Measurements from ENCODE around the gene TGFB1.
A peak's percentile ranks its signal among the peaks of the same experiment; 100 is the strongest.

Gene TGFB1

DNA sequence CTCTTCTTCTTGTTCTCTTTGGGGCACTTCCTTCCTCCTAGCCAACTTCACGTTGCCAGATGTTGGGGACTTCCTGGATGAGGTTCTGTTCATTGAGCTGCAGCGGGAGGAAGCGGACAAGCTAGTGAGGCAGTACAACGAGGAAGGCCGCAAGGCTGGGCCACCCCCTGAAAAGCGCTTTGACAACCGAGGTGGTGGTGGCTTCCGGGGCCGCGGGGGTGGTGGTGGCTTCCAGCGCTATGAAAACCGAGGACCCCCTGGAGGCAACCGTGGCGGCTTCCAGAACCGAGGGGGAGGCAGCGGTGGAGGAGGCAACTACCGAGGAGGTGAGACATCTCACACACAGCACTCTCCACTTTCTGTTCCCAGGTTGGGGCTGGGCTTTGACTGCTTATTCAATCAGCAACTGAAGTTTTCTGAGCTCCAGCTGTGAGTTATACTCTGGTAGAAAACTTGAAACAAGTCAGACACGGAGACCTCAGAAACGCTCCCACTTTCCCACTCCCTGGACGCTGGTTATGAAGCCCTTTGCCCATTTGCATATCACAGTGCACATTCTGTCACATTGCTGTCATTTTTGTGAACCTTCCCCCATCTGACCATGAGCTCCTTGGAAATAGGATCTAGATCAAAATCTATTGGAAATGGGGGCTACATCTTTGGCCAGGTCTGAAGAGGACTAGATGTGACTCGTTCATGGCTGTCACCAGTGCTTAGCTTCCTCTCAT is 50.9 kb downstream of the TGFB1 start:
- DNase-seq (ENCODE audit: low read depth in 2 of 2) = no peak
- TF ChIP-seq CTCF (IDR thresholded peaks at IDR 0.05; ENCODE audit: low read depth, low read length) = no peak
- no peak overlapping the region for H3K4me3 ChIP-seq (replicated peaks in 1 of 2; ENCODE audit: low read depth in 2 of 2, low read length in 2 of 2)

DNA sequence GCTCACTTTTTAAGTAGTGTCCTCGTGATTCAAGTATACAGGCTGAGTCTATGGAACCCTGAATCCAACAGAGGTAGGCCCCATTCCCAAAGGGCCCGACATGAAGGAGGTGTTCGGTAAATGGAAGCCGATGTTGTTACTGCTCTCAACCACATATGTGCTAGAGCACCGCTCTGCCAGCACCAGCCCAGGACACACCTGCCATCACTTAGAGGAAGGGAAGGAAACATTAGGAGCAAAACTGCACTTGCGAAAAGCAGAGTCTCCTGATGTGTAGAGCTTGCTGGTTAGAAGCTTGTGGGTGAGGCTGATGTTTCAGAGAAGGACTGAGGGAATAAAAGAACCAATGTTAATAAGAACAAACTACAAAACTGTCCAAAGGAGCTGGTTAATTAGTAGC is 53.2 kb downstream of the TGFB1 start:
- DNase-seq (ENCODE audit: low read depth in 2 of 2) = no peak
- no peak overlapping the region for H3K4me3 ChIP-seq (replicated peaks in 1 of 2; ENCODE audit: low read depth in 2 of 2, low read length in 2 of 2)
- TF ChIP-seq CTCF (IDR thresholded peaks at IDR 0.05; ENCODE audit: low read depth, low read length) = no peak

DNA sequence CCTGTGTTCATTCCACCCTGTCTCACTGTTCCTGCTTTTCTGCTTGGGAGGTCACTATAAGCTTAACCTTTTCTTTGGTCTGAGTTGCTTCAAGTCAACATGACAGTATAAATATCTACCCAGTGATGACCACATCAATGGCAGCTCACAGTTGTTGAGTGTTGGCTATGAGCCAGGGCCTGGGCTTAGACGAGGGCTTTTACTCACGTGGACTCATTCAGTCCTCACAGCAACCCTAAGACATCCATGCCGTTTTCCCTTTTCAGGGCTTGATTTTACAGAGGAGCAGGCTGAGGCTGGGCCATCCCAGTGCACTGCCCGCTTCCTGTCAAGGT is 54.0 kb downstream of the TGFB1 start:
- no peak overlapping the region for H3K4me3 ChIP-seq (replicated peaks in 1 of 2; ENCODE audit: low read depth in 2 of 2, low read length in 2 of 2)
- no peak for TF ChIP-seq CTCF (IDR thresholded peaks at IDR 0.05; ENCODE audit: low read depth, low read length)
- peak; percentile 77 to 82 for DNase-seq (ENCODE audit: low read depth in 2 of 2)

- H3K4me3 ChIP-seq (replicated peaks in 1 of 2; ENCODE audit: low read depth in 2 of 2, low read length in 2 of 2) = no peak overlapping the region
- no peak for DNase-seq (ENCODE audit: low read depth in 2 of 2)
- no peak for TF ChIP-seq CTCF (IDR thresholded peaks at IDR 0.05; ENCODE audit: low read depth, low read length)
Observed at GRCh38 chr19:41299046-41299754, 54.5 kb downstream of the TGFB1 start.

- TF ChIP-seq CTCF (IDR thresholded peaks at IDR 0.05; ENCODE audit: low read depth, low read length) = no peak
- DNase-seq (ENCODE audit: low read depth in 2 of 2) = peak; percentile 72 to 81
Observed at GRCh38 chr19:41298348-41298964, 55.3 kb downstream of the TGFB1 start.

GRCh38 chr19:41297628-41298347 is 55.9 kb downstream of the TGFB1 start:
- no peak for TF ChIP-seq CTCF (IDR thresholded peaks at IDR 0.05; ENCODE audit: low read depth, low read length)
- H3K4me3 ChIP-seq (replicated peaks in 1 of 2; ENCODE audit: low read depth in 2 of 2, low read length in 2 of 2) = no peak overlapping the region

More at GRCh38 chr19:41298348-41298964, 55.3 kb downstream of the TGFB1 start:
- no peak overlapping the region for H3K4me3 ChIP-seq (replicated peaks in 1 of 2; ENCODE audit: low read depth in 2 of 2, low read length in 2 of 2)

More at GRCh38 chr19:41297628-41298347, 55.9 kb downstream of the TGFB1 start:
- no peak for DNase-seq (ENCODE audit: low read depth in 2 of 2)
